GM12872 (cell line): ENCODE data around the gene PSAP.

ENCODE experiments used
- CTCF ChIP-seq: IDR thresholded peaks from 3 replicates; pipeline ENCODE4 v1.5.1; 2011; ENCODE audit warnings: low read depth, mild to moderate bottlenecking, low read length, moderate library complexity; ENCODE audit not compliant: insufficient read depth

PSAP gene

GRCh38 chr10:71849461-71849908, 1.6 kb downstream of the PSAP start:
- TF ChIP-seq CTCF = no peak

GRCh38 chr10:71848325-71849275, 2.5 kb downstream of the PSAP start:
- TF ChIP-seq CTCF = no peak

GRCh38 chr10:71847418-71847817, 3.6 kb downstream of the PSAP start:
- no peak for TF ChIP-seq CTCF

GRCh38 chr10:71846816-71847215, 4.2 kb downstream of the PSAP start:
- no peak for TF ChIP-seq CTCF

- TF ChIP-seq CTCF = no peak
Measured at GRCh38 chr10:71845410-71846405, 5.3 kb downstream of the PSAP start.

GRCh38 chr10:71844695-71845094, 6.4 kb downstream of the PSAP start:
- no peak for TF ChIP-seq CTCF

GRCh38 chr10:71844084-71844483, 7.0 kb downstream of the PSAP start:
- TF ChIP-seq CTCF = no peak
